ENCODE results near the gene LIPC.

LIPC gene

GRCh38 chr15:58561321-58561720 lies 129.5 kb downstream of the LIPC start:
- DNase-seq: no peak

DNA sequence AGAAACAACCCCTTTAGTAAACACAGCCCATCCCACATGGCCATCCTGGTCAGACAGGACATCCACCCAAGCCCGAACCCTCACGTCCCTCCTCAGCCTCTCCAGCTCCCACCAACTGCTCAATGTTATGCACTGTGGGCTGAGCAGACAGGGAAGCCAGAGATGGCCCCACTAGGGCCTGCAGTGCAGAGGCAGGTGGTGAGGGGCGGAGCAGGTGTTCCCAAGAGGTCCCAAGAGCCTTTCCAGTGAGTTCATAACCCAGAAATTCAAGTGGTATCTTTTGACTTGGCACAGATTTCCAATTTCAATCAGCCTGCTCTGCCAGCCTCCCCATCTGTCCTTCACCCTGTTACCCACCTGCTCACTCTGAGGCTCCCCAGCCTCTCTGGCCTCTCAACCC lies 130.3 kb downstream of the LIPC start:
- DNase-seq: no peak

GRCh38 chr15:58564981-58565380 lies 133.2 kb downstream of the LIPC start:
- no peak for DNase-seq

DNA sequence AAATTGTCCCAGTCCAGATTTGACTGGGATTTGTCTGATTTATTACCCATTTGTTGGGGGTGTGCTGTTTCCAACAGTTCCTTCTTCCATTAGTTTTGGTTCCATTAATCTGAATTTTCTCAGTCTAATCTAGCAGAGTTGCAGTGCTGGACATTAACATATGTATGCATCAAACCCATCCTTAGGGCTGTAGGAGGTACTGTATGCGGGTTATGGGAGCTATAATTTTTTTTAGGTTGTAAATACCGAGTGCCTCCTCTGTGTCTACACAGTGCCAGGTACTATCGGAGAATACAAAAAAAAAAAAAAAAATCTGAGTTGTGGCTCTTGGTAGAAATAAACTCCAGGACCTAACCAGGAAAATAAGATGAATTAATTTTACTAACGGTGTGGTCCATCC lies 133.8 kb downstream of the LIPC start:
- no peak for DNase-seq

DNA sequence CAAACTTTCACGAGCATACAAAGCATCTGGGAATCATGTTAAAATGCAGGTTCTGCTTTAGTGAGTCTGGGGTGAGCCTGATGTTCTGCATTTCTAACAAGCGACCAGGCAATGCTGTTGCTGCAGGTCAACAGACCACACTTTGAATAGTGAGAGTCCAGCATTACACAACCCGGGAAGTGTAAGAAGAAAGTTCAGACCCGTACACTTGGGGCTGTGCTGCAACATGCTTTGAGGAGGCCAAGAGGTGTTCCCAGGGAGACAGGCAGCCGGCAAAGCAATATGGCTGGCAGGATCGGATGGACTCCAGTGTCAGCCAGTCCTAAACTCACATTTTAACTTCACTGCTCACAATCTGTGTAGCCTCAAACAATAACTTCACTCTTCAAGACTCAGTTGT lies 134.2 kb downstream of the LIPC start:
- DNase-seq: no peak

DNA sequence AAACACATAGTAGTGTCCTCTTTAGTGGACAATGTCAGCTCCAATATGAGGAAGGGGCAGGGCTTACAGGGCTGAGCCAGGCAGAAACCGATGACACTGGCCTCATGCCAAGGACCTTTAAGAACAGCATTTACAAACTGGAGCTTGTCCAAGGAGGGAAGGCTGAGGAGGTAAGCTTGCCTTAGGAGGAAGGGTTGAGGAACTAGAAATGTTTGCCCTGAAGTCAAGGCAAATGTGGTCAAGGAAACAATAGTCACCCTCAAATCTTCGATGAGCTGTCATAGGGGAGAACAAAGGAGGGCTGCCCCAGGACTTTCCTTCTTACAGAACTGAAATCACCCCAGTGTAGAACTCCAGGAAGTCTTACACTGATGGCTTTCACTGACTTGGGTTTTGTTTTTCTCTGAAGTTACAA lies 136.4 kb downstream of the LIPC start:
- no peak for DNase-seq

DNA sequence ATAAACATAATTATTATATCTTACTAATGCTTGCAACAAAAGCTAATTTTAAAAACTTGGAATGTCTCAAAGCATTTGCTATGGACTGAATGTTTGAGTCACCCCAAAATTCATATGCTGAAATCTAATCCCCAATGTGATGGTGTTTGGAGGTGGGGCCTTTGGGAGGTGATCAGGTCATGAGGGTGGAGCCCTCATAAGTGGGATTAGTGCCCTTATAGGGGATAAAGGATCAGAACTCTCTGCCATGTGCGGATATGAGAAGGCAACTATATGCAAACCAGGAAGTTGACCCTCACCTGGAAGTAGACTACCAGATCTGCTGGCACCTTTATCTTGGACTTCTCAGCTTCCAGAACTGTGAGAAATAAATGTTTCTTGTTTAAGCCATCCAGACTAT lies 137.7 kb downstream of the LIPC start:
- DNase-seq: no peak

- no peak for DNase-seq
Observed at GRCh38 chr15:58571491-58571890, 139.7 kb downstream of the LIPC start.

GRCh38 chr15:58572521-58572920 lies 140.7 kb downstream of the LIPC start:
- no peak for DNase-seq

DNA sequence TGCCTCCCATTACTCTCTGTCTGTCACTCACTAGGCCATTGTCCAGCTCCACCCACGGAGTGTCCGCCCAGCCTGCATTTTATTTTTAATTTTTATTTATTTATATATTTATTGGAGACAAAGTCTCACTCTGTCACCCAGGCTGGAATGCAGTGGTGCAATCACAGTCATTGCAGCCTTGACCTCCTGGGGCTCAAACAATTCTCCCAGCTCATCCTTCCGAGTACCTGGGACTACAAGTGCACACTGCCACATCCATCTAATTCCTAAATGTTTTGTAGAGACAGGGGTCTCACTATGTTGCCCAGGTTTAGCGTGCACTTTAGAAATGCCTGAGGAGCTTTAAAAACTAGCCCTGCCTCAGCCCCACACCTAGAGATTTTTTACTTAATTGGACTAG lies 141.5 kb downstream of the LIPC start:
- DNase-seq: no peak

GRCh38 chr15:58574631-58575030 lies 142.8 kb downstream of the LIPC start:
- no peak for DNase-seq

GRCh38 chr15:58575045-58575786 lies 143.4 kb downstream of the LIPC start:
- DNase-seq: no peak

DNA sequence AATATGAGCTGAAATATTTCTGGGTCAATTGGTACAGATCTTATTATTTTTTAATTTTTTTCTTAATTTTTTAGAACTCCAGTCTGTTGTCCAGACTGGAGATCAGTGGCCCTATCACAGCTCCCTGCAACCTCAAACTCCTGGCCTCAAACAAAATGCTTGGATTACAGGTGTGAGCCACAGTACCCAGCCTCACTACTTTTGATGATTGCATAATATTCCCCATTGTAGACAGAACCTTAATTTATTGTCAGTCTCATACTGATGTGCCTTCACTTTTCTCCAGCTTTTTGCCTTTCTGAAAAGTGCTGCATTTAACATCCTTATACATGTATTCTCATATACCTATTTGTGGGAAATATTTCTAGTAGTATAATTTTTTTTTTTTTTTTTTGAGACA lies 144.9 kb downstream of the LIPC start:
- DNase-seq: no peak

- no peak for DNase-seq
Observed at GRCh38 chr15:58582160-58582559, 150.4 kb downstream of the LIPC start.

DNA sequence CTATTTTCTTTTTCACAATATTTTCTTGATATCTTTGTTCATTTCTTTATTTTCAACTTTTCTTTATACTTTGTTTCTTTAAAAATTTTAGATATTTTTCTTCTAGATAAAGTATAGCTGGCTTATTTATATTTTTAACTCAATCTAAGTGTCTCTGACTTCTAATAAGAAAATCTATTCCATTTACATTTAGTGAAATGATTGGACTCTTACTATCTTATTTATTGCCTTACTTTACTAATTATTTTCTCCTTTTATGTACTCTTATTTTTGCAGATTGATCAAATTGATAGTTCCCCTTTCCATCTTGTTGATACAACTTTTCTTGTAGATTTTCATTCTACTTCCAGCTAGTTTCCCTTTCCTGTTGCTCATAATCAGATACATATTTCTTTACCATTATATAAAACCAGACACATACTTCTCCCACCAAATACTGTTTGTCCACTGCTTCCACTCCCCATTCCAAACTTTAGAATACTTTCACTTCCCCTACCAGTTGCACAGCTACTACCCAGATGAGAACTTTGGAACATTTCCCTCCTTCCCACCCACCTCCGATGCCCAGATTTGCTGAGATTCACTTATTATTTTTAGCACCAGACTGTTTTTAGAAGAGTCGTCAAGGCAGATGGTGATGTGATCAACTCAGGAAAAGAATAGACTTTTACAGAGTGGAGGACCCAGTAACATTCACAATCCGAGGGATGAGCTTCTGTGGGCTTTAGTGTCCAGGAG lies 151.5 kb downstream of the LIPC start:
- DNase-seq: no peak

DNA sequence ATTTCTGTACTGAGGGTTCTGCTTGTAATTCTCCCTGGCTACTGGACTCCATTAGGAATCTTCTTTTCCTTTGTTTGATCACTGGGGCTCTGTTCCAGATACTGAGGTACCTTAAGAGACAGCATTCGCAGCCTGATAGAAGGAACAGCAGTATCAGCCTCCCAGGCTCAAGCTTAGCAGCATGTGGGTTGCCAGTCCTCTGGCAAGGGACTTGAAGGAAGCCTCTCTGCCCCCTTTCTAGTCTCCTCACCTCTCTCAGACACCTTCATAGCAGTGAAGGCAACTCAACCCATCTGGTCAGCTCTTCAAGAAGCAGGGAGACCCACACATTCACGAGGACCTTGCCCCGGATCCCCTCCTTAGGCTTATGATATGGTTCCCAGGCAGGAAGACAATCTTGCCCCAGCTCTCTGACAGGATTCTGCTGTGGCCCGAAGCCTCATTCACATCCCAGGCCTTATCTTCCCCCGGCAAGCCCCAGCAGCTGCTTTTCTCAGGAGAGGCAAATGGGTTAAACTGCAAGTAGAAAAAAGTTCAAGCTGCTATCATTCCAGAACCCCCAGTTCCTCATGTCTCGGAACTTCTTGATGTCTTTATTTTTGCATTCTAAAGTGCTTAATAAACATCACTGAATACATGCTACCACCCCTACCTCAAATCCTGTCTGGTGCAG lies 153.1 kb downstream of the LIPC start:
- no peak for DNase-seq

- no peak for DNase-seq
Observed at GRCh38 chr15:58585693-58586443, 154.1 kb downstream of the LIPC start.

DNA sequence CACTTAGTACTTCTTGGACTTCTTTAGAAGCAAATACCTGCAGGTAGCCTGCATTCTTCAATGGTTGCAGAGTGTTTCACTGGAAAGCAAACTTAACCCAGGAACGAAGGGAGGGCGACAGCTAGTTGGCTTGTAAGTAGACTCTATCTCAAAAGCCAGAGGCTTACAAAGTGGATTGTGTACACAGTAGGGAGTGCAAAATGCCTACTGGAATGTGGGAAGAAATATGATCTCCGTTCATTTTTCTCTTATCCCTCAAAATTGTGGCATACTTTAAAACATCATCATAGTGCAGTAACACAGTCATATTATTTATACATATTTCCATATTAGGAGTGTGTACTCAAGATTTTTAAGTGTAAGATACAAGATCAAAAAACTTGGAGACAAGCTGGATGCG lies 155.7 kb downstream of the LIPC start:
- DNase-seq: no peak

GRCh38 chr15:58588096-58588495 lies 156.3 kb downstream of the LIPC start:
- no peak for DNase-seq

DNA sequence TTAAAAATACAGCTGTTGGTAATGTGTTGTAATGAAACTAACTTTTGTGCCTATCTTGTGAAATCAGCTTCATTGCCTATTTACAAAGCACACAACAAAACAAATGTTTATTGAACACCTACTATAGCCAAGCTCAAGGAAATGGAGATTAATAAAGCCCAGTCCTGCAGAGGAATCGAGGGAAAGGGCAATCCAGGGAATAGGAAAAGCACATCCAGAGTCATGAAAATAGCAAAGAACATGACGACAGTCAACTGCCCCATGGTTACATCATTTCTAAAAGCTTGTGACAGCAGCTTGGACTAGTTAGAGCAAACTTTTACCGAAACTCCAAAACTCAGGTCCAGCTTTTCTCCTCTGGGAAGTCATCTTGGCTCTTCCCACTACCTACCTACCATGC lies 157.3 kb downstream of the LIPC start:
- DNase-seq: no peak

DNA sequence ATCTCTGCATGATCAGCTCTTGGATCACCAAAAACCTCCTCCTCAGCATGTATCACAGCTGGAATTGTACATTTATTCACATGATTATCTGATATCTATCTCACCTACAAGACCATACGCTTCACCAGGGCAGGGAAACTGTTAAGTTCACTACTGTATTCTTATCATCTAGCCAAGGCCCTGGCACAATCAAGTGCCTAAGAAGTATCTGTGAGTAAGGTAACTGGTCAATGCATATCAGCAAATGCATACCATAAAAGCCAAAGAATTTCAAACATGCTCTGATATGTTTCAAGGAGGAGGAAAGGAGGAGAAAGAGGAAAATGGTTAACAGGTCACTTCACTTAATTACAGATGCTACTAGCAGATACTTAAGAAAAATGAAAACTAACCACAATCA lies 158.4 kb downstream of the LIPC start:
- DNase-seq: no peak

DNA sequence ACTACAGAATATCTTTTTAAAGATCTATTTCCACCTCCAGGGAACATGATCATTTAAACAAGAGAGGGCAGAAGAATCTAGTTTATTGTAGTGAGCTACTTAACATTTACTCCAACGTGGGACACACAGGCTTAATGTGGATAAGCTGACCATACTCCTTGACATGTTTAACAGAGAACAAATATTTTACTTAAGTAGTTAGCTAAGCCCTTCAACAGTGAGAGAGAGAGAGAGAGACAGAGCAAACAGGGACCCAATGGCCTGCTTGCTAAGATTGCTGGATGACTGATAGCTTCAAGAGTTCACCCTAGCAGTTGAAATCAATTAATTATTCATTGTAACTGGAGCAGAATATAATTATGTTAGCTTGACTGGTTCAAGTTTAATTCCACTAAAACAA lies 159.1 kb downstream of the LIPC start:
- DNase-seq: no peak

GRCh38 chr15:58593870-58594269 lies 162.1 kb downstream of the LIPC start:
- no peak for DNase-seq
